Neural progenitor cell (in vitro differentiated cells): ENCODE measurements around the gene NCAN. TPM values are rescaled to one million over a fixed set of nuclear protein-coding genes. Genes with fewer than 3 reads are reported as not detected.
A peak's percentile ranks its signal among the peaks of the same experiment; 100 is the strongest.

Experiments used
- DNase-seq: peaks from one replicate; pipeline ENCODE4 v3.0.0-alpha.2; 2016; ENCODE audit warnings: low spot score
- H2AFZ ChIP-seq: fragments of 200-600 bp; sonication (generic); replicated peaks from 2 replicates; pipeline ENCODE4 v1.6.1; 2016; ENCODE audit warnings: antibody characterized with exemption
- H3F3A ChIP-seq: fragments of 200-600 bp; sonication (generic); 2 replicates; pipeline ENCODE4 v1.6.1; 2016; ENCODE audit warnings: antibody characterized with exemption, low read depth
- H3K27ac ChIP-seq: fragments of 200-600 bp; sonication (generic); 2 replicates; pipeline ENCODE4 v1.5.1; 2016; ENCODE audit warnings: mild to moderate bottlenecking
- H3K27me3 ChIP-seq: fragments of 200-600 bp; sonication (generic); 2 replicates; pipeline ENCODE4 v1.6.1; 2016; ENCODE audit warnings: mild to moderate bottlenecking, moderate library complexity
- H3K36me3 ChIP-seq: fragments of 200-600 bp; sonication (generic); 2 replicates; pipeline ENCODE4 v1.5.1; 2016
- H3K4me1 ChIP-seq: fragments of 200-600 bp; sonication (generic); 2 replicates; pipeline ENCODE4 v1.6.1; 2016; ENCODE audit warnings: mixed run types
- H3K4me2 ChIP-seq: fragments of 200-600 bp; sonication (generic); 2 replicates; pipeline ENCODE4 v1.6.1; 2016
- H3K4me3 ChIP-seq: fragments of 200-600 bp; sonication (generic); 2 replicates; pipeline ENCODE4 v1.5.1; 2016
- H3K79me2 ChIP-seq: fragments of 200-600 bp; sonication (generic); 2 replicates; pipeline ENCODE4 v1.6.1; 2016; ENCODE audit warnings: low read depth
- H3K9ac ChIP-seq: fragments of 200-600 bp; sonication (generic); 2 replicates; pipeline ENCODE4 v1.6.1; 2016
- H3K9me3 ChIP-seq: fragments of 200-600 bp; sonication (generic); 2 replicates; pipeline ENCODE4 v1.5.1; 2016; ENCODE audit warnings: low read depth
- H4K20me1 ChIP-seq: fragments of 200-600 bp; sonication (generic); 2 replicates; pipeline ENCODE4 v1.6.1; 2016; ENCODE audit warnings: low read depth
- H3K27ac Mint-ChIP-seq: 3 replicates; pipeline ENCODE4 v1.8.0; 2021; ENCODE audit warnings: mixed read lengths
- H3K27me3 Mint-ChIP-seq: 2 replicates; pipeline ENCODE4 v1.8.0; 2022; ENCODE audit warnings: low read depth, mild to moderate bottlenecking, inconsistent platforms, moderate library complexity, mixed read lengths; ENCODE audit not compliant: insufficient read depth
- H3K36me3 Mint-ChIP-seq: 3 replicates; pipeline ENCODE4 v1.8.0; 2021; ENCODE audit warnings: mixed read lengths
- H3K4me1 Mint-ChIP-seq: 3 replicates; pipeline ENCODE4 v1.8.0; 2021; ENCODE audit warnings: mixed read lengths
- H3K4me3 Mint-ChIP-seq: 3 replicates; pipeline ENCODE4 v1.8.0; 2021; ENCODE audit warnings: mild to moderate bottlenecking, moderate library complexity, mixed read lengths
- H3K9me3 Mint-ChIP-seq: 3 replicates; pipeline ENCODE4 v1.8.0; 2020; ENCODE audit warnings: mixed read lengths
- EZH2 ChIP-seq: fragments of 200-600 bp; sonication (generic); IDR thresholded peaks from 2 replicates; pipeline ENCODE4 v1.6.1; 2017; ENCODE audit warnings: antibody characterized with exemption, mild to moderate bottlenecking, moderate library complexity
- EZH2phosphoT487 ChIP-seq: fragments of 200-600 bp; sonication (generic); IDR thresholded peaks from 2 replicates; pipeline ENCODE4 v1.6.1; 2017; ENCODE audit warnings: antibody characterized with exemption
- total RNA-seq: library from RNA; depleted of rRNA; stranded (reverse); fragments of >200 nt; gene quantifications from 2 replicates; pipeline ENCODE4 v1.2.3, GENCODE V29; 2015; ENCODE audit warnings: low replicate concordance
- TF ChIP-seq, protein P1 (sequence below): fragments of 200-600 bp; sonication (generic); IDR thresholded peaks from 2 replicates; pipeline ENCODE4 v1.5.1; 2017; ENCODE audit warnings: antibody characterized with exemption, mild to moderate bottlenecking

Gene NCAN
- total RNA-seq, 1 donor from 2014 or later, result 4.8 TPM

DNA sequence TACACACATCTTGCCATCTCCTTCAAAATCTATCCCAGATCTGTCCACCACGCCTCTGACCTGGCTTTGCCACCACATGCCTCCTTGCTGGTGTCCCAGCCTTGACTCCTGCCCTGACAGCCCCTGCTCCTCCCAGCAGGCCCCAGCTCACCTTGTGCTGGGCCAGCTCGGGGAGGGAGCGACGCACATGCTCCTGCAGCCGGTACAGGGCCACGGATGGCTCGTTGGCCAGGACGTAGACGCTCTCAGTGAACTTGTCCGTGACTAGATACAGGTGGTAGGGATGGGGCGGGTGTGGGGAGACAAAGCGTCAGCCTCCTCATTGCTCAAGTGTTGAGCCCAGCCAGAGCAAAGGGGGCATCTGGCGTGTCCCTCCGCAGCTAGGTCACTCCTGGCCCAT is 25.0 kb upstream of the NCAN start:
- Mint-ChIP-seq H3K9me3 (no peaks in the 10 kb centered on the region), H3K36me3 (peaks cover 7% of the 10 kb centered on the region), H3K27ac (peak overlapping the region; percentile 76), H3K4me3 (no peak overlapping the region), H3K27me3 (peaks cover 8% of the 10 kb centered on the region), H3K4me1 (no peaks in the 10 kb centered on the region)
- TF ChIP-seq EZH2phosphoT487 (no peak), EZH2 (no peak)
- TF ChIP-seq, protein P1, sequence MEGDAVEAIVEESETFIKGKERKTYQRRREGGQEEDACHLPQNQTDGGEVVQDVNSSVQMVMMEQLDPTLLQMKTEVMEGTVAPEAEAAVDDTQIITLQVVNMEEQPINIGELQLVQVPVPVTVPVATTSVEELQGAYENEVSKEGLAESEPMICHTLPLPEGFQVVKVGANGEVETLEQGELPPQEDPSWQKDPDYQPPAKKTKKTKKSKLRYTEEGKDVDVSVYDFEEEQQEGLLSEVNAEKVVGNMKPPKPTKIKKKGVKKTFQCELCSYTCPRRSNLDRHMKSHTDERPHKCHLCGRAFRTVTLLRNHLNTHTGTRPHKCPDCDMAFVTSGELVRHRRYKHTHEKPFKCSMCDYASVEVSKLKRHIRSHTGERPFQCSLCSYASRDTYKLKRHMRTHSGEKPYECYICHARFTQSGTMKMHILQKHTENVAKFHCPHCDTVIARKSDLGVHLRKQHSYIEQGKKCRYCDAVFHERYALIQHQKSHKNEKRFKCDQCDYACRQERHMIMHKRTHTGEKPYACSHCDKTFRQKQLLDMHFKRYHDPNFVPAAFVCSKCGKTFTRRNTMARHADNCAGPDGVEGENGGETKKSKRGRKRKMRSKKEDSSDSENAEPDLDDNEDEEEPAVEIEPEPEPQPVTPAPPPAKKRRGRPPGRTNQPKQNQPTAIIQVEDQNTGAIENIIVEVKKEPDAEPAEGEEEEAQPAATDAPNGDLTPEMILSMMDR, result no peak
- Histone ChIP-seq H3K4me2 (no peak overlapping the region), H3F3A (peaks cover 14% of the 10 kb centered on the region), H3K9ac (no peak overlapping the region), H3K4me1 (peaks cover 8% of the 10 kb centered on the region), H3K27ac (no peak overlapping the region), H3K27me3 (no peaks in the 10 kb centered on the region), H3K9me3 (no peaks in the 10 kb centered on the region), H3K79me2 (peaks cover 23% of the 10 kb centered on the region), H3K4me3 (no peak overlapping the region), H2AFZ (no peak overlapping the region), H3K36me3 (no peaks in the 10 kb centered on the region), H4K20me1 (peaks cover 9% of the 10 kb centered on the region)
- no peak for DNase-seq

DNA sequence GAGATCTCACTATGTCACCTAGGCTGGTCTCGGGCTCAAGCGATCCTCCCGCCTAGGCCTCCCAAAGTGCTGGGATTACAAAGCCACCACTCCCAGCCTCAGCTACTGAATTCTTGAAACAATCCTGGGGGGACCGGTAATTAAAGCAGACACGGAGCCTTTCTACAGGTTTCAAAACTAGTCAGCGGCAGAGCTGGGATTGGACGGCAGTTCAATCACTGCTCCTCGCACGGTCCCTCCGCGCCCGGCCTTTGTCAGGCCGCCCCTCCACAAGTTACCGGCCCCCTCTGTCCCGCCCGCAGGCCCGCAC is 20.0 kb upstream of the NCAN start:
- Histone ChIP-seq H3K27ac (peak overlapping the region; percentile 95), H3K27me3 (no peaks in the 10 kb centered on the region), H2AFZ (peak overlapping the region; percentile 97), H3K9me3 (no peaks in the 10 kb centered on the region), H4K20me1 (peaks cover 10% of the 10 kb centered on the region), H3K4me1 (peaks cover 8% of the 10 kb centered on the region), H3K36me3 (no peaks in the 10 kb centered on the region), H3K9ac (peak overlapping the region; percentile 84), H3K79me2 (peaks cover 35% of the 10 kb centered on the region), H3F3A (peaks cover 26% of the 10 kb centered on the region), H3K4me2 (peak overlapping the region; percentile 86), H3K4me3 (peak overlapping the region; percentile 83)
- Mint-ChIP-seq H3K4me3 (peak overlapping the region; percentile 95), H3K27ac (peak overlapping the region; percentile 99), H3K36me3 (peaks cover 2% of the 10 kb centered on the region), H3K4me1 (peaks cover 9% of the 10 kb centered on the region), H3K9me3 (no peaks in the 10 kb centered on the region), H3K27me3 (peaks cover 5% of the 10 kb centered on the region)
- no peak for DNase-seq
- no peak for TF ChIP-seq EZH2
- TF ChIP-seq, protein P1, result no peak
- no peak for TF ChIP-seq EZH2phosphoT487

DNA sequence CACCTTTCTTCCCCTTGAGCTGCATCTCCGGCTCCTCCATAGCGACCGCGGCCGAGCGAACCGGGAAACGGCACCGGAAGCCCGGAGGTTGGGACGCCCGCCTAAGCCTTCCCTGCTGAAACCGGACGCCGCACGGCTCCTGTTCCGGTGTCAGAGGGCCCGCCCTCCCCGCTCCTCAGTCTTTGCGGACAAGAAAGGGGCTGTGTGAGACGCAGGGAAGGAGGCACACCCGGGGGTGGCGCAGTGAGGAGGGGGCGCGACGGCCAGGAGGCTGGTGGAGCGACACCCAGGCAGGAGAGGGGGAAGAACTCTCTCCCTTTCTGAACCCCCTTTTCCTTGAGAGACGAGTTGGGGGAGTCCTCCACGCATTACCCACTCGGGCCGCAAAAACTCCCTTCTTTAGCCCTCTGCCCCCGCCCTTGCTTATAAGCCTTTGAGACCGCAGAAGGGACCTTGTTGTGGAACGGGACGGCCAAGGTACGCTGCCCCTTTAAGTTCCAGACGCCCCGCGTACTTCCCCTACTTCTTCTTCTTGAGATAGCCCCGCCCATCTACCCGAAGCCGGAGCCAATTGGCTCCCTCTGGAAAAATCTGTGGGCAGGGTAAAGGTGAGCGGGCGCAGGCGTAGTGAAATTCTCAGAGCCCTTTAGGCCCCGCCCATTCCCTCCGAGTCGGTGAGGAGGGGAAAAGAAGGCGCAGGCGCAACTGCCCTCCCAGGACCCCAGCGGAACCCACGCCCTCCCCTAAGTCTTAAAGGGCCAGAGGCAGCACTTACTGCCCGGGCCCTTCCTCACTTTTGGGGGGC is 19.5 kb upstream of the NCAN start, which contains the start of the genes BORCS8 and RFXANK:
BORCS8 (minus strand) TSS at position 75 of the 805 bp plus-strand sequence; CDS start at position 40, 35 bp downstream.
RFXANK (plus strand) TSS at position 181 of the 805 bp plus-strand sequence. CDS start 1,689 bp downstream, outside the sequence.
- TF ChIP-seq EZH2 (no peak), EZH2phosphoT487 (no peak)
- TF ChIP-seq, protein P1, result no peak
- peak; percentile 100 for DNase-seq
- peaks cover 10% of the 10 kb centered on the region for H4K20me1 ChIP-seq
- H3K79me2 ChIP-seq, result peaks cover 35% of the 10 kb centered on the region
- no peaks in the 10 kb centered on the region for H3K9me3 ChIP-seq
- H3F3A ChIP-seq, result peaks cover 24% of the 10 kb centered on the region
- Mint-ChIP-seq H3K27ac (peak within 1 kb of the TSS; percentile 99), H3K4me1 (peaks cover 9% of the 10 kb centered on the region), H3K4me3 (peak within 1 kb of the TSS; percentile 95), H3K27me3 (peaks cover 5% of the 10 kb centered on the region), H3K36me3 (peaks cover 2% of the 10 kb centered on the region), H3K9me3 (no peaks in the 10 kb centered on the region)
- H3K27ac ChIP-seq, result peak within 1 kb of the TSS; percentile 95
- H3K9ac ChIP-seq, result peak within 1 kb of the TSS; percentile 84
- H3K4me2 ChIP-seq, result peak within 1 kb of the TSS; percentile 90
- H3K27me3 ChIP-seq, result no peaks in the 10 kb centered on the region
- H3K4me3 ChIP-seq, result peak within 1 kb of the TSS; percentile 83
- H2AFZ ChIP-seq, result peak within 1 kb of the TSS; percentile 97
- no peaks in the 10 kb centered on the region for H3K36me3 ChIP-seq
- peaks cover 8% of the 10 kb centered on the region for H3K4me1 ChIP-seq
